GM19372 (cell line): ENCODE measurements around the gene EPB41L5.
"Not testable (repeated sequence)": the region's sequence is repeated elsewhere in the genome, so short reads cannot be mapped to it uniquely, and the experiment has no call there.

Experiments
- ATAC-seq: cut with Tn5 transposase; IDR thresholded peaks from one replicate; pipeline ENCODE4 v1.9.1; 2021; ENCODE audit warnings: mild to moderate bottlenecking, low read depth, moderate library complexity; ENCODE audit not compliant: unreplicated experiment

EPB41L5 gene

DNA sequence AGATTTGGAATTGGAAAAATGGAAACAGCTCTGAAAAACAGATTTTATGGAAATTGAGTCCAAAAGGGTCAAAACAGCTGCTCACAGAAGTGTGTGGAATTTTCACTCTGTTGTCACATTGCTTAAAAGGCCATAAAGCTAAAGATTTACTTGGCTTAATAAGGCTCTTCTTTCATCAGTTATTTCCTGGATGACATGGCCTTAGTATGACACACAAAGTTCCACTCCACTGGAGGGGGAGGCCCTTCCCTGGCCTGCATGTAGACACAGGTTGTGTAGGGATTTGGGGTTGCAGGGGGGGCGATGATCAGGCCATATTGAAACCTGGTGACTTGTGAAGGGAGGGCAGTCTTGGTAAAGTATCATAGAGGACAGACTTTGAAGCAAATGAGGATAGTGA lies 176.3 kb downstream of the EPB41L5 start:
- ATAC-seq = no peak

DNA sequence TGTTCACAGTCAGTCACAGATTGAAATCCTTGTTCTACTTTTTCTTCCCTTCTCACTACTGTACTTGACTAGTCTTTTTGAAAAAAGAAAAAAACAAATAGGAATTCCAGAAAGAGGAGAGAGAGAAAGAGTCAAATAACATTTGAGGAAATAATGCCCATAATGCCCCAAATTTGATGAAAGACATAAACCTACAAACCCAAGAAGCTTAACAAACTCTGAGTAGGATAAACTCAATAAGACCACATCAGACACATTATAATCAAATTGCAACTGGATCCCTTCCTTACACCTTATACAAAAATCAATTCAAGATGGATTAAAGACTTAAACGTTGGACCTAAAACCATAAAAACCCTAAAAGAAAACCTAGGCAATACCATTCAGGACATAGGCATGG lies 179.4 kb downstream of the EPB41L5 start:
- ATAC-seq = no peak

DNA sequence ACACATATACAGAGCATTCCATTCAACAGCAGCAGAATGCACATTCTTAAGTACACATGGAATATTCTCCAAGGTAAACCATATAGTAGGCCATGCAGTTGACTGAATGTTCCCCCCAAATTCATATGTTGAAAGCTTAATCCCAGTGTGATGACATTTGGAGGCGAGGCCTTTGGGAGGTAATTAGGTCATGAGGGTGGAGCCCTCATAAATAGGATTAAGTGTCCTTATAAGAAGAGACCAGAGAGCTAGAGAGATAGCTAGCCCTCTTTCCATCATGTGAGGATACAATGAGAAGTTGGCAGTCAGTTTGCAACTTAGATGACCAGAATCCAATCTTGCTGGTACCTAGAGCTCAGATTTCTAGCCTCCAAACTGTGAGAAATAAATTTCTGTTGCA lies 182.7 kb downstream of the EPB41L5 start:
- no peak for ATAC-seq

DNA sequence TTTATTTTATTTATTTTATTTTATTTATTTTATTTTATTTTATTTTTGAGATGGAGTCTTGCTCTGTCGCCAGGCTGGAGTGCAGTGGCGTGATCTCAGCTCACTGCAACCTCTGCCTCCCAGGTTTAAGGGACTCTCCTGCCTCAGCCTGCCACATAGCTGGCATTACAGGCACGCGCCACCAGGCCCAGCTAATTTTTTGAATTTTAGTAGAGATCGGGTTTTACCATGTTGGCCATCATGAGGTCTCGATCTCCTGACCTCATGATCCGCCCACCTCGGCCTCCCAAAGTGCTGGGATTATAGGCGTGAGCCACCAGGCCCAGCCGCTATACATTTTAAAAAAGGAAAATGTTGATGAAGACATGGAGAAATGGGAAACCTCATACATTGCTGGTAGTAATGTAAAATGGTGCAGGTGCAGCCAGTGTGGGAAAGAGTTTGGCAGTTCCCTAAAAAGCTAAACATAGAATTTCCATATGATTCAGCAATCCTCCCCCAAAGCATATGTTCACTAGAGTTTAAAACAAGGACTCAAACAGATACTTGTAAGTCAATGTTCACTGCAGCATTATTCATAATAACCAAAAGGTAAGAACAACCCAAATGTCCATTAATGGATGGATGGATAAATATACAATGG lies 187.1 kb downstream of the EPB41L5 start:
- not testable (repeated sequence) for ATAC-seq

DNA sequence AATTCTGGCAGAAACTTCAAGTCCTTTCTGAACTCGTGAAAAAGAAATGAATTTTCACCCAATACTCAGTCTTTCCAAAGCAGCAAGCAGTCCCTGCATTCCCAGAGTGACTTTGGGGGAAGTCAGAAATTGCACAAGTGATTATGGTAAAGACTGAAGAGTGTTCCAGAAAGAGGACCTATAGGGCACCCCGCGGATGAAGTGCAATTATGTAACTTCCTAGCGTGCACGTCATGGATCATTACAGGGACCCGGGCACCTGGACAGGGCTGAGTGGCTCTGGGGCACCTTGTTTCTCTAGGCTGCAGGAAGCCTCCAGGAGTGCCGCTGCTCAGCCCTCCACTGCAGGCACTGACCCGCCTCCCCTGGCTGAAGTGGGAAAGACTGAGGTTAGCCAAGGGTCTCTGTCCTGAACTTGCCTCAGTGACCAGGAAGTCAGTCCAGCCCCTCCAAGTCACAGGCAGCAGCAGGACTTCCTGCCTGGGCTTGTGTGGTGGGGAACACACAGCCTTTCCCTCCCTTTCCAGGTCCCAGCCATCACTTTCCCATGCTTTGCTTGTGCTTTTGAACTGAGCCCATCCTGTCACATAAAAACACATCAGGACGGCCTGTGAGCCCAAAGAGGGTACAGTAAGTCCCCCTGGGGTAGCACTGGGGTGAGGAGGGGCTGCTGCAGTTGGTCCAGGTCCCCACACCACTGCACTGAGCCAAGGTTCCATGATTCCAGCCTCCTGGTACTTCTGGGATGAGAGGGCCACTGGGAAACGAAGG lies 190.6 kb downstream of the EPB41L5 start:
- no peak for ATAC-seq

DNA sequence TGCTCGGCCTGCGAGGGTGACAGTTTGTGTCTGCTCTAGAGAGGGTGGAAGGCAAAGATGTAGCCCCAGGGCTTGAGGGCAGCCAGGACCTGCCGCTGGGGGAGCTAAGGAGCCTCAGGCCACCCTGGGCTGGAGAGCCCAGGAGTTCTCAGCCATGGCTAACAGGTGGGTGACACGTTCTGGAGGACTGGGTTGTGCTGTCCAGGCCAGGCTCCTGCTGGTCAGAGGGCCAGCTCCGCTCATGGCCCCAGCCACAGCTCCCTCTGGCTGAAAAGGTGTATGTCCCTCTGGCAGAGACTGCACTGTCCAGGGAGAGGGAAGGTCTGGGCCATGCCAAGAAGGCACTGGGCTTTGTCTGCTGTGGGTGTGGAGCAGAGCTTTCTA lies 191.1 kb downstream of the EPB41L5 start:
- no peak for ATAC-seq

DNA sequence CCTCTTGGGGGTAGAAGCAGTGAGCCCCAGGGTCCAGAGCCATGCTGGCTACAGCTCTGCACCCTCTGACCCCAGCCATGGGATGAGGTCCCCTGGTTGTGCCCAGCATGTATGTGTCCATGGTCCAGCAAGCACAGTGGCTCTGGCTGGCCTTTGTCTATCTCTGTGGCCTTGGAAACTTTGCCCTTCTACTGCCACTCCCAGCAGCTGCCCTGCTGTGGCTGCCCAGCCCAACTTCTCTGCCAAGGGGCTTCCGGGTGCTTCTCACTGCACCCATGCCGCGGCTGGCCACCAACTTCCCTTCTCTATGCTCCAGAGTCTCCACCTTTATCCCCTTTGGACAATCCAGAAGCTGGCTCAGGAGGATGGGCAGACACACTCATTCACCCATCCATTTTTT lies 191.5 kb downstream of the EPB41L5 start:
- ATAC-seq = no peak

DNA sequence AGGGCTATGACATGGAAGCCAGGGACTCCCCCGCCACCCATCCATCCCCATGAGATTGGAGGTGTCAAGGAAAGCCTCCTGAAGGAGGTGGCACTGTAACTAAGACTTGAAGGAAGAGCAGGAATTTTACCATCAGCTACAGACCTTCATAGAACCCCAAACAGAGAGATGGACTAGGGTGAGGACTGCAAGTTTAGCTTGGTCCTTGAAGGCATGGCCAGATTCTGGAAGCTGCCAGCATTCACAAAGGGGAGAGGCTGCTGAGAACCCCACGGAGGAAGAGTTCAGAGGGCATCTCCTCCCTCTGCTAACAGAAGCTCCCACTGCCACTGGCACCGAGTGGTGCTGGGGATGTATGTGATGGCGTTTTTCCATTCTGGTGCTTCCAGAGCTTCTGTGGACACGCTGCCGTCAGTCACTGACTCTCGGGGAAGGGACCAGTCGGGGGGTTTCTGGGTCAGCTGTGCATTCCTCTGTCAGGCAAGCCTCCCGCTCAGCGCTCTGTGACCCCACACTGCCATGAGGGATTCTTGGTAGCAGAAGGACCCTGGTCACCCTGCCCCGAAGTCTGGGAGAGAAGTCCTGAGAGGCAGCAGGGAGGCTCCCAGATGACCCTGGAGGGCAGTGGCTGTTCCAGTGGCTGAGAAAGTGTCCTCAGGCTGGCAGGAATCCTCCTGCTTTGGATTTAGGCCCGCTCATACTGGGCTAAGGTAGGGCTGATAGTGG lies 192.2 kb downstream of the EPB41L5 start:
- ATAC-seq = no peak

DNA sequence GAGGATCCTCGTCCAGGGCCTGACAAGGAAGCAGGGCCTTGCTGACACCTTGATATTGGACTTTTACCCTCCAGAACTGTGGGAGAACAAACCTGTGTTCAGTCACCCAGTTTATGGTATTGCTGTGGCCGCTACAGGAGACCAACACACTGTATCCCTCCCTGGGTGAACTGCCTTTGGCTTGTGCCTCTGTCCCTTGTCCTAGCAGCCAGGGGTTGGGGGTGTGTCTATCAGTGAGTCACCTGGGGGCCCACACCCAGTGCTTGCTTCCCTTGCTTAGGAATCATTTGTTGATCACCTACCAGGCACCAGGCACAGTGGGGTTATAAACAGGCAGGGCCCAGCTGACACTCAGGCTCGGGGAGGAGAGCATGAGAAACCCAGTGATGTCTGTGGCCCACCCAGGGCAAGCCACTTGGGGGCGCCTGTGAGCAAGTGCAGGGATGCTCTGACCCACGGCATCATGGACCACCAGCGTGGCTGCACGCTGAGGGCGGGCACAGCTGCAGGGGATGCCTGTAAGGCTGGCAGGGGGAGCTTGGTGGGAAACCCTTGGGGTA lies 193.2 kb downstream of the EPB41L5 start:
- no peak for ATAC-seq

DNA sequence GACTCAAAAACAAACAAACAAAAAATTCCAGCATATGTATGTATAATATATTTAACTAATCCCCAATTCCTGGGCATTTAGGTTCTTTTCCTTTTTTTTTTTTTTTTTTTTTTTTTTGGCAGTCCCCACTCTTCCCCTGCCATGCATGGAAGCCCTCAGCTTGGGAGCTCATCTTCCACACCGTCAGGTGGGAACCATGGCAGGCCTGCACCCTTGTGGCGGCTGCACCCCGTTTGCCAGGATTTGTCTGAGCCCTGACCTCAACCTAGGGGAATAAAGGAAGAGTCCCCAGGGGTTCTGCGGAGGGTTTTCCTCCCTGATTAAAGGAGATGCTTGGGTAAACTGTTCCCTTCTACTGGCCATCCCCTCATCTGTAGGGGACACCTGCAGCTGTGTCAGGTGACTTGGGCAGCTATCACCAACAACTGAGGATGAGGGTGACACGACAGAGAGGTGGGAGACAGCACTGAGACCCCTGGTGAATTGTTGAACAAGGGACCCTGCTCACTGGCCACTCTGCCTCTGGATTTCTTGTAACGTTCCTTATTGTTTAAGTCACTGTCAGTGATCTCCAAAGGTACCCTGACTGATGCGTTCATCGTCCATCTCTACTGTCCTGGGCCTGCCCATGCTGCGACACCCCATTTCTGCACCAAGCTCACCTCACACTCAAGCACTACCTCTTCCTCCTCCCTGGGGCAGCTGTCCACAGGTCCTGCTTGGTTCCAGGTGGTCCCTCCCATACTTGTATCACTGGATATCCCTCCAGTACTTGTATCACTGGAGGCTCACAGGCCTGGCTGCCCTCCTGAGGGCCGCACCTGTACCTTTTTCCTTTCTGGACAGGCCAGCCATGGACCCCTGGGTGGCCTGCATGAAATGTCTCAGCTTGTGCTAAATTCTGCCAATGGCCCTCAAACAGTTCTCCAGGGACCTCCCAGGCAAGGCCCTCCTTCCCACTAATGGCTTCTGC lies 195.8 kb downstream of the EPB41L5 start:
- no peak for ATAC-seq

DNA sequence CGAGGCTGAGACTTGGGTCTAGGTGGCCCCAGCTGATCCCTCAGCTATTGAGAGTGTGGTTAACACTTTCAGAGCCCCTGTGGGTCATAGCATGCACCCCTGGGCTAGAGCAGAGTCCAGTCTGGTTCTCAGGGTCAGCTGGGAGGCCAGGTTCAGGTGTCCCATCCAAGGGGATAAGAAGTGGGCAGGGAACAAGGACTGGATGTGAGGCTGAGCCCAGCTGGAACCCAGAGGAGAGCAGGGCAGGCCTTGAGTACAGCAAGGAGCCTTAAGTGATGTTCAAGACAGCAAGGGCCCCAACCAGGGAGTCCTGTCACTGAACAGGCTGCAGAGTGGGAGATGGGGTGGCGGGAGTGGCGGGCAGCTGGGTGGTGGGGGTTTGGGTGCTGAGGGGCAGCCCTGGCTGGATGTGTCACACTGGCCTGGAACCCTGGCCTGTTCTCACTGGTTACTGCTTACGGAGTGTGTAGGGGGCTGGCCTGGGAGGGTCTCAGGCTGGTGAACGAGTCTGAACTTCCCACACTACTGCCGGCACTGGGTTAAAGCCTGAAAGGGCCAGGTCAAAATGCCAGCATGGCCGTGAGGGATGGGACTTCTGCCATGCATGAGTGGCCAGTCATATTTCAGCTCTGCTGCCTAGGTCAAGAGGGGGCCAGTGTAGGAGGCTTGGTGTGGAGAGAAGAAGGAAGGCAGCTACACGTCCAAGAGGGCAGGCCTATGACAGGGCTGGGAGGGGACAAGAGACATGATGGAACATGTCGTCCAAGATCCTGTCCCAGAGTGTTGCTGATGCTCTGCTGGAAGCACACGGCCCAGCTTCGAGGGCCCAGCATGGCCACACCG lies 196.8 kb downstream of the EPB41L5 start:
- no peak for ATAC-seq

DNA sequence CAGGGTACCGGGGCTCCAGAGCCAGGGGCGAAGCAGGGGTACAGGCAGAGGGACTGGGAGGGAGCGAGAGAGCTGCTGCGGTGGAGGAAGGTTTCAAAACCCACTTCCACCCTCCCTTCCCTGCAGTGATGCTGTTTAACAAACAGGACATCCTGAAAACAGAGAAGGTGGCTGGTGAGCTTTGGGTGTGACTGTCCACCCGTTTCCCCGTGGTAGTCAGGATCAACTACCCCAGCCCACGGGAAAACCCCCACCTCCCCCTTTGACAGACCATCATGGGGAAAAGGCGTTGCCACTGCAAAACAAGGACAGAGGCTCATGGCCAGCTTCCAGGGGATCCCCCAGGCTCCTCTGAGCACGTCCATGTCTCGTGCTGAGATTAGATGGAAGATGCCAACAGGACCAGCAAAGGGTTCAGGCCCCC lies 197.4 kb downstream of the EPB41L5 start:
- ATAC-seq = no peak

DNA sequence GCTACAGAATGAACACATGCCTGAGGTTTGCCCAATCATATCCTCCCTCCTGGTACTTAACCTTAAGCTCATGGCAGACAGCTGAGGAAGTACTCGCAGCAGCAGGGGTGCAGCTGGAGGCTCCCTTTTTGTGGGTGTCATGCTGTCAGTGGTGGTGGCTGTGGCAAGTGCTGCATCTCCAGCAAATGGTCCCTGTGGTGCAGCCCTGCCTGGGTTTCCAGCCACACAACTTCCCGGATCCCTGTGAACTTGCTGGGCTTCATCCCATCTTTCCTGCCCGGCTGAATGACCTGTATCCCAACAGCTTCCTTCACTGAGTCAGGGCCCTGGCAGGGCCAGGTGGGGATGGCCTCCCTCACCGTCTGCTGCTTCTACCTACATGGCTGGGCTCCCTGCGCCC lies 205.3 kb downstream of the EPB41L5 start:
- no peak for ATAC-seq

DNA sequence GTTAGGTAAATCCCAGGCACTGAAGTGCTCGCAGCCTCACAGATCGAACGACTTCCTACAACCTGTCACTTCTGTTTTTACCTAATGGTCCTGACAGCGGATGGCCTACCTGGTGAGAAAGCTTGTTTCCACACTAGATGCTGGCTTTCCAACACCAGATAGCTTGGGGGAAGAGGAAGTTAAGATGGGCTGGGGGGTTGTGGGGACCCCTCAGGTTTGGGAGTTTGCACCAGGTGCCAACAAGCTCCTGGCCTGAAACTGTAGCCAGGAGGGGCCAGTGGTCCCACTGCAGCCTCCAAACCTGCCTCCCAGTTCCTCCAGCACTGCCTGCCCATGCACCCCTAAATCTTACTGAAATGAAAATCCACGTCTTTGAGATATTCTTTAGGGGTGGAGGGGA lies 206.4 kb downstream of the EPB41L5 start:
- no peak for ATAC-seq

DNA sequence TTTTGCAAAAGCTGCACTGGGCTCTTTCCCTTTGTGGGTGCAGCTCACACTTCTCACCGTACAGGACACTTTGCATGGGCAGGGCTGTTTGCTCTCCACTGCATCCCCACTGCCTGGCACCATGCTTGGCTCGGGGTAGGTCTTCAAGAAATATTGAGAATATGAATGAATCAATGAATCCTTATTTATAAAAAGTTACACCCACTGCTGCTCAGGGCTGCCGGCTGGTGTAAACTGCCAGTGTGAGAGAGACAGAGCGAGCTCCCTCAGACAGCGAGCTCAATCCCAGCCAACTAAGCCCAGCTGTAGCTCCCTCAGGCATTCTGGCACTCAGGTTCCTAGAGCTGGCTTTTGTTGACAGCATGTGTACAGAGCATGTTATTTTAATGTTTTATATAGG lies 206.9 kb downstream of the EPB41L5 start:
- ATAC-seq = no peak

DNA sequence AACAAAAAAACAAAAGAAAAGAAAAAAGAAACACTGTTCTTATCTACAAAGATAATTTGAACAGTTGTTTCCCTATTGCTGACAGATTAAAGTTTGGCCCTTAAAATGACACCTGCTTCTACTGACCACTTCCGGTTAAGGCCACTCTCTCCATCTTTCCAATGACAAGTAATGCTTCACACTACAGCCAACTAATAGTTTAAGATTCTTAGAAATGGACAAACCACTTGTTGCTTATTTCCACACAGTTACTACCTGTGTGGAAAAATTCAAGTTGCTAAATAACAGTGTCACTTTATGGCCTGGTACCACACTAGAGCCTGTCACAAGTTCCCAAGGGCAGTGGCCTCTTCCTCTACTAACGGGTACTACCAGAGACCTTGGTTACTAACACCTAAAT lies 207.9 kb downstream of the EPB41L5 start:
- ATAC-seq = no peak

DNA sequence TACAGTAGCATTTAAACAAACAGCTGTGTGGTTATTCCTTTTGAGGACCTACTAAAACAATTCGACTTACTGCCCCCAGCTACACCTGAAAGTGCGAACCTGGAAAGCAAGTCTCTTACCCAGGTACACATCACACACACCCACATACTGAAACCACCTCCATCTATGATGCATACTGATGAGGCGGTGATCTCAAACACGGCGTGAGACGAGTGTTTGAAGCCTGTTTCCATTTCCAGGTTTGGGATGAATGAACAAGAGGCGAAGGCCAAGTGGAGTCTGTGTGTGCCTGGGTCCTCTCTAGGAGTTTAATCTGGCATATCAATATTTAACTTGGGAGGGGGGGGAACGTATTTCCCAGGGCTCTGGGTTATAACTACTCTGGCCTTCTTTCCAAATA lies 208.7 kb downstream of the EPB41L5 start:
- no peak for ATAC-seq

DNA sequence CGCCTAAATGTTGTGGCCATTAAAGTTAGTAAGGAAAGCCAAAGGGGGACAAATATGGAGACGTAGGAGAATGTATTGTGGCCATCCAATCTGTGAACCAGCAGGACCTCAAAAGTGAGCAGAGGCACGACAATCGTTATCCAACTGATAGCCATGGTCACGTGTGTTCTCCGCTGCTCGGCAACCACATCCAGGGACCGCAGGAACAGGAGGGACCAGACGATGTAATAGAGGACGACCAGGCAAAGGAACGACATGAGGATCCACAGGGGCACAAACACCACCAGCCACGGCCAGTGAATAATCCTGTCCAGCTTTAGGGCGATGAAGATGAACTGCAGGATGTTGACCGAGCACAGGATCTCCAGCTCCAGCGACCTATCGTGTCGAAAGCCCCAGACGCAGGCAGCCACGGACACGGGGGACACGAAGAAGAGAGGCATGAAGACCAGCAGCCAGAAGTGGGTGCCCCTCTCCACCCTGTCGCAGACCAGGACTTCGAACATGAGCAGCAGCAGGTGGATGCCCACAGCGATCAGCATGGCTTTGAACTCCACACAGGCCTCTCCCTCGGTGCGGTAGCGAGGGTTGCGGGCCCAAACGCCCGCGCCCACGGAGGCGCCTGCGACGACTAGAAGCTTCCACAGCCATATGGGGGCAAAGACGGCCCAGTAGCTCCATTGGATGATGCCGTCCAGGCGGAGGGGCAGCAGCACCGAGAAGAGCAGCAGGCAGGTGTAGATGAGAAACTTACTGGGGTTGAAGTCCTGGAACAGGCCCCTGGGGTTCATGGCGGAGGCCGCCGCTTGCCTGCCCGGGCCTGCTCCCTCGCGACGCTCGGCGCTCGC lies 209.5 kb downstream of the EPB41L5 start:
- ATAC-seq = no peak
